GM19193 (cell line): ENCODE results near the gene DUSP8.

ENCODE experiments used
- POLR2A ChIP-seq: IDR thresholded peaks from 4 replicates; pipeline ENCODE4 v1.6.1; 2011; ENCODE audit not compliant: insufficient read depth, insufficient read length; ENCODE audit errors: extremely low read depth

The DUSP8 gene

DNA sequence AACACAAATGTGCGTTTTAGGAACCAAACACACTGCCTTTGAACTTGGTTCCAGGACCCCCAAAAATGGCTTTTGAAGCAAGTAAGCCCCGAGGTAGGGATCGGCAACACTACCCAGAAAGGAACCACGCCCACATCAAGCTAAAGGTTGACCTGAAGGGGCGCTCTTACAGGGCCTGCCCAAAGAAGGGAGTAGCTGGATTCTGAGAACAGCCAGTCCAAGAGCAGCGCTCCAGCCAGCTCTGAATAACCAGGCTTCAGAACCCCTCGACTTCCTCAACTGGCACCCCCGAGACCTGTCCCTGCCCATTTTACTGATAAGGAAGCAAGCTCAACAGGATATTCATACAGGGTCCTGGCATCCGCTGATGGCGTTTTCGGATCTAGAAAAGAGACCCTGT lies 66.6 kb downstream of the DUSP8 start:
- no peak for TF ChIP-seq POLR2A

- no peak for TF ChIP-seq POLR2A
Measured at GRCh38 chr11:1504581-1505290, 67.3 kb downstream of the DUSP8 start.

DNA sequence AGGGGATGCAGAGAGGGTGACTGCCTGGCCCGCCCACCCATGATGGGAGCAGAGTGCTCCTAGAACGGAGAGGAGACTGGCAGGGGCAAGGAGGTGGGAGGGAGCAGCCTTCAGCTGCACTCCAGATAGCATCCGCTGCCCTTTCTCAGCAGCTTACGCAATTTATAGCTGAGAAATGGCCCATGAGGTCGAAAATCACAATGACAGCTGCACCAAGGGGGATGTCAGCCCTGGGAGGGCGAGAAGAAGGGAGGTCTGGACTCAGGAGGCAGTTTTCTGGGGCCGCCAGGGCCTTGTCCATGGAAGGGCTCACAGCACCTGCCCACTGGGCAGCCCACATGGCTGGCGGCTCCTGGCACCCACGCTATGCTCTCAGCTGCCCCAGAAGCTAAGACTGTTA lies 67.9 kb downstream of the DUSP8 start:
- TF ChIP-seq POLR2A: no peak
